DLD1 (cell line): ENCODE data around the gene PLEKHA3.
"Not testable (repeated sequence)": the region's sequence is repeated elsewhere in the genome, so short reads cannot be mapped to it uniquely, and the experiment has no call there.

ENCODE experiments used
- in situ Hi-C: cut with HindIII; loops from 2 replicates; pipeline ENCODE4 v1.10.0; 2017; ENCODE audit warnings: low sequenced_read_pairs

PLEKHA3 gene

DNA sequence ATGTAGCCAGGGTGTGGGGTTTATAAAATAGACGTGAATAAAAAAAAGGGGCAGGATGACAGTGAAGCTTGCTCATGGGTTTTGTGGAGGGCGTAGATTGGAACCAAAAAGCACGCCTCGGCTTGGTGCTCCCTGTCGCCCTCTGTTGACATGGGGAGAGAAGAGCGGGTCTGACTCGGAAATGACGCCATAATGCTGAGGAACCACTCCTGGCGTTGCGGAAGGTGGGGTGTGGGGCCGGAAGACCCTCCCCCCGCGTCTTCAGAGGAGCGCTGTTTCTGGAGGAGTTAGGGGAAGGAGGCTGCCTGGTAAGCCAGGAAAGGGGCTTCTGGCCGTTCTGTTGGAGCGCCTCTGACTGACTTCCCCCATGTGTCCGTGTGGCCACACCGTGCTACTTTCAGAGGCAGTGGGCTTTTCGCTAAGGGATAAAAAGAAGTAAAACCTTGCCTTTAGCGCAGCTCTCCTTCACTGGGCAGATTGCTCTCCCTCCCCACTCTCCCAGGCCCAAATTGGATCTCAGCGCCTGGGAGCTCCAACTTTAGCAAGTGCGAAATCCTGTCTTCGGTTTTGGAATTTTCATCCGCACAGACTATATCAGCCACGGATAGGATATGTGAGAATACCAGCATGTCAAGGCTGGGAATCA, 42.8 kb downstream of the PLEKHA3 start:
- in situ Hi-C loops: no loop called here

DNA sequence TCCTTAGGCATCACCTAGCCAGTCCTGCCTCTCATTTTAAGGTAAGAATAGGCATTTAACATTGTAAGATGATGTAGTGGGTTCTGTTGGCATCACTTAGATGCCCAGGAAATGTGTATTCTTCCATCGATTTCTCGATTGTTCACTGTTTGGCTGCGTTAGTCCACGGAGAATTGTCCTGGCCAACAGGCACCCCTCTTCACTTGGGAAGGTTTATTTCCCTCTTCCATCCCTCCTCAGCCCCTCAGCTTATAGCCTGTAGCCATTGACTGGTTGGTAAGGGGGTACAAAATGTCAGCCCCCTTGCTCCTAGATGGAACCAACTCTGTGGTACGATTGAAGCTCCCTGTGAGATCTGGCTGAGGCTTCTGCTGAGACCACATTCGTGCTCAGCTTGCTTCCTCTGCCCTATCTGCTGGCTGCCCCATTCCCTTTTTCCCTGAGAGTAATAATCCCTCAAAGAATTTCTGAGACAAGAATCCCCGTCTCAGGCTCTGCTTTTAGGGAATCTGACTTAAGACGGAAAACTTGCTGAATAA, 43.4 kb downstream of the PLEKHA3 start:
- in situ Hi-C loops: no loop called here

DNA sequence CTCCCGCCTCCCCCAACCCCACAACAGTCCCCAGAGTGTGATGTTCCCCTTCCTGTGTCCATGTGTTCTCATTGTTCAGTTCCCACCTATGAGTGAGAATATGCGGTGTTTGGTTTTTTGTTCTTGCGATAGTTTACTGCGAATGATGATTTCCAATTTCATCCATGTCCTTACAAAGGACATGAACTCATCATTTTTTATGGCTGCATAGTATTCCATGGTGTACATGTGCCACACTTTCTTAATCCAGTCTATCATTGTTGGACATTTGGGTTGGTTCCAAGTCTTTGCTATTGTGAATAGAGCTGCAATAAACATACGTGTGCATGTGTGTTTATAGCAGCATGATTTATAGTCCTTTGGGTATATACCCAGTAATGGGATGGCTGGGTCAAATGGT, 44.8 kb downstream of the PLEKHA3 start:
- in situ Hi-C loops: not testable (repeated sequence)

DNA sequence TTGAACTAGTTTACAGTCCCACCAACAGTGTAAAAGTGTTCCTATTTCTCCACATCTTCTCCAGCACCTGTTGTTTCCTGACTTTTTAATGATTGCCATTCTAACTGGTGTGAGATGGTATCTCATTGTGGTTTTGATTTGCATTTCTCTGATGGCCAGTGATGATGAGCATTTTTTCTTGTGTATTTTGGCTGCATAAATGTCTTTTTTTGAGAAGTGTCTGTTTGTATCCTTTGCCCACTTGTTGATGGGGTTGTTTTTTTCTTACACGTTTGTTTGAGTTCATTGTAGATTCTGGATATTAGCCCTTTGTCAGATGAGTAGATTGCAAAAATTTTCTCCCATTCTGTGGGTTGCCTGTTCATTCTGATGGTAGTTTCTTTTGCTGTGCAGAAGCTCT, 45.2 kb downstream of the PLEKHA3 start:
- in situ Hi-C loops: not testable (repeated sequence)

DNA sequence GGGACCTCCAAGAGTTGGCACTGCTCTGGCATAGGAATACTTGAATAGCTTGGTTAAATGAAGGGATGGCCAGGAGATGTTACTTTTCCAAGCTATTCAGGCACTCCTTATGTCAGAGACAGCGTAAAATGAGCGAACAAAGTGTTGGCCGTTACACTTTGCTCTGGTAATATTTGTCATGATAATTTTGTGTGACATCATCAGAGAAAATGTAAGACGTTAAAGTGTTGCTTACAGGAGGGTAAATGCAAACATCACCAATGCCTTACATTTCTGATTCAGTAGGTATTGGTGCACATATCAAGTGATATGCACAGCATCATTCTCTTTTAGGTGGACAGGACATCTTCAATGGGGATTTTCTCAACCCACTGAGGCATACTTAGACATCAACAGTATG, 46.0 kb downstream of the PLEKHA3 start:
- in situ Hi-C loops: no loop called here

DNA sequence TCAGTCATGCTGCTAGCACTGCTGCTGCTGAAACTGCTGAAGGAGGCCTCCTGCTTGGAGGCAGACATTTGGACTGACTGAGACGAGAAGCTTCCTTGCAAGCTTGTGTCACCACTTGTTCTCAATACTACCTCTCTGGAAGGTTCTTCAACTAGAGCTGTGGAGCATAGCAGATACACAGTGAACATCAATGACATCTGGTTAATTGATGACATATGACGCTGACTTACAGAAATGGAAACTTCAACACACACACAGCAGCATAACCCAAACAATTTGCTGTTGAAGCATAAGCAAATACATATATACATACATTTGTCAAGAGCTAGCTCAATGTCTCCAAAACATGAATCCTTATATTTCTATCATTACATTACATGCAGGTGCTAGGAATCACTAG, 47.3 kb downstream of the PLEKHA3 start:
- in situ Hi-C loops: no loop called here

DNA sequence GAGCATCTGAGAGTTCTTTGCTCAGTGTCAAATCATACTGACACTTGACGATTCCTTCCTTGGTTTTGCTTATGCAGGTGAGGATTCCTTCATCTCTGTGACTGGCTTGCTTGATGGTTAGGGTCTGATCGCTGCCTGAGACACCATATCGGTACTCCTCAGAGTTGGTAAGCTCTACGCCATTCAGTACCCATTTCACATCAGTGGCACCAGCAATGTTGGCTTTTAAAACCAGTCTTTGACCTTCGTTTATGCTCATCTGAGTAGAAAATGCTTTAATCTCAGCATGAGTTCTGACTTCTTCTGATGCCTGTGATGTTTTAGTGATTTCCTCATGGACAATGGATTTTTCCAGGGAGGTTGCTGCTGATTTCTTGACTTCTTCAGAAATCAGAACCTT, 48.4 kb downstream of the PLEKHA3 start:
- in situ Hi-C loops: no loop called here

DNA sequence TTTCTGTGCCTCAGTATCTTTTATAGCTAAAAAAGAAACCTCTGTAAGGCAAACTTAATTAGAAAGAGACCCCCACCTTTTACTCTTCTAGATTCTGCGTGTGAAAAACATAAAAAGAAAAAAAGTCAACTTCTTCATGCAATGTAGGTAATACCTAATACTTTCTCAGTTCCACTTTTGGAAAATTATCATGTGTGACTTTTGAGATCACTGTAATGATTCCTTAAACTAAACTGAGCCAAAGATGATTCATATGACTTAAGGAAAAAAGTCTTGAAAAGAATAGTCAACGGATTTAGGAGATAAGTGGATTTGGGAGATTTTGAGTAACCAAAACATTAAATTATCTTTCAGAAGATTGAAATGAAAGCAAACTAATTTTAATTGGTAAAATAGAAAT, 48.9 kb downstream of the PLEKHA3 start:
- in situ Hi-C loops: no loop called here

DNA sequence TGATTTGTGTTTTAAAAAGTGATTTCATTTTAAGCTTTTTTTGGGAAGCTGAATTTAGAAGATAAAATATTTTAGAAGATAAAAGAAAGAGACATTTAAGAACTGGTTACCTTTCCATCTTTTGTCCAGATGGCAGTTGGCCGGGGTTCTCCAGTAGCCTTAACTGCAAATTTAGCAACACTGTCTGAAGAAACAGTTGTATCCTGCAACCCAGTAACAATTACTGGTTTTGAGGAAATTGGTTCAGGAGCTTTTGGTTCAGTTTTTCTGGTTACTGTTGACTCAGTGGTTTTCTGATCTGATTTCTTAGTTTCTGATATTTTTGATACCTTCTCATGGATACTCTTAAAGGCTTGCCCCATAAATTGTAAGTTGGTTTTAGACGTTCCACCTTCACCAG, 49.9 kb downstream of the PLEKHA3 start:
- in situ Hi-C loops: no loop called here

DNA sequence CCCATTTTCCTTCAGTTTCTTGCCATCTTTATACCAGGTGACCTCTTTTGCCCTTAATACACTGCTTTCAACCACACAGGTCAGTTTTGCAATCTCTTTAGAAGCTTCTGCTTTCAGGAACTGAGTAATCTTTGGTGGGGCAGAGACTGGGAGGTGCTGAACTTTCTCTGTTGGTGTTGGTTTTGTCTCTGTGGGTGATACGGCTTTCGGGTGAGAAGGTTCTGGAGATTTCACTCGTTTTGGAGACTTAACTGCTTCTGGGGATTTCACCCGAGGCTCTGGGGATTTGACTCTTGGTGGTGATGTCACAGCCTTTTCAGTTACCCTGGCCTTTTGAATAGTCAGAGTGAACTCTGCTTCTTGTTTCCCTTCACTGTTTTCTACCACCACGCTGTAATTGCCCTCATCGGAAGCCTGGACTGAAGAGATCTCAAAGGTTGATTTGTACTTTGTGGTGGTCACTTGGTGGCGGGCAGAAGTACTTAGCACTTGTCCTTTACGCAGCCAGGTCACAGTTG, 50.4 kb downstream of the PLEKHA3 start:
- in situ Hi-C loops: no loop called here

DNA sequence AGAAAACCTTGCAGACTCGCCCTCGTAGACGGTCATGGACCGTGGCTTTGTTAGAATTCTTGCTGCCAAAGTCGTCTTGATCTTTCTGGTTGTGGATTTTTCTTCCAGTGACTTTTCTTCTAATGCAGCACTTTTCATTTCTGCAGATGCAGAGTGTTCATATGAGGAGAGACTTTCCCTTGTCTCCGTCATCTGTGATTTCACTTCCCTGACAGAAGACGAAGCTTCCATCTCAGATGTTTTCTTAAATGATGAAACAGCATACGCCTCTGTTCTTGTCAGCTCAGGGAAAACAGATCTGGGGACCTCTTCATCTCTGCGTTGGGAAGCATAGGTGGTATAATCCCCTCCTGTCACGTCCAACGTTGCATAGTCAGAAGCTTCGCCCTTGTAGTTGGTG, 50.9 kb downstream of the PLEKHA3 start:
- in situ Hi-C loops: no loop called here

DNA sequence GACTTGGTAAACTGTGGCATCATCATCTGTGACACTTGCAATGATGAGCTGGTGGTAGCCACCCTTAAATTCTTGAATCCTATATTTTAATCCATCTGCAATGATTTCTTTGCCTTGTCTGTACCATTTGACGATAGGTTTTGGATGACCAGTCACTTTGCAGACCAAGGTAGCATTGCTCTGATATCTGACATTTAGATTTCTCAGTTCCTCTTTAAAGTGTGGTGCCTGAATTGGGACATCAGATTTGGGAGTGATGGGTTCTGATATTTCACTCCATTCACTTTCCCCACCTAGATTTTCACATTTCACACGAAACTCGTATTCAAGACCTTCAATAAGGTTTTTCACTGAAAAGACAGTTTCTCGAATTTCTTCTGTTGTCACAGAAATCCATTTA, 55.8 kb downstream of the PLEKHA3 start:
- in situ Hi-C loops: no loop called here

DNA sequence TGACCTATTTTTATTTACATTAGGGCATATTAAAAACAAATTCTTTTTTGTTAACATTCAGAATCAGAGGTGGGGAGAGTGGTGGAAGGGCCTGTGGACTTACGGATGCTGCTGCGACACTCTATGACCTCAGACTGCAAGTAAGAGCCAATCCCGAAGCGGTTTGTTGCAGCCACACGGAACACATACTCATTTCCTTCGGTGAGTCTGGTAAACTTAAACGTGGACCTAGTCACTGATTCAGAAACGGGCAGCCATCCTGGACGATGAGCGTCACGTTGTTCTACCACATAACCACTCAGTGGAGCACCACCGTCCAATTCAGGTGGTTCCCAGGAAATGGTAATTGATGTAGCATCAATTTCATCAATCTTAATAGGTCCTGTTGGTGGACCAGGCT, 61.9 kb downstream of the PLEKHA3 start:
- in situ Hi-C loops: no loop called here

DNA sequence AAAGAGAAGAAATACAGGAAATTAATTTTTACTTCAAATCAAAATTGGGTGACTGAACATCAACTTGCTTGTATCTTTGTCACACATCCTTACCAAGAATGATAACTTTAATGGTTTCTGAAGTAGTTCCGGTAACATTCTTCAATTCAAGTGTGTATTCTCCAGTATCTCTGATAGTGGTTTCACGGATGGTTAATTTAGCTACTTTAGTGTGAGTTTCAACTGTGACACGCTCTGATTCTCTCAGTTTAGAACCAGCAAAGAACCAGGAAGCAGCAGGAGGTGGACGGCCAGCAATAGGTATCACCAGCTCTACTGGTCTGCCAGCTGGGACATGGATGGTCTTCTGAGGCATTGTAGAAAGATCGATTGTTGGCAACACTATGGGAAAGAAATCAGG, 62.3 kb downstream of the PLEKHA3 start:
- in situ Hi-C loops: no loop called here

DNA sequence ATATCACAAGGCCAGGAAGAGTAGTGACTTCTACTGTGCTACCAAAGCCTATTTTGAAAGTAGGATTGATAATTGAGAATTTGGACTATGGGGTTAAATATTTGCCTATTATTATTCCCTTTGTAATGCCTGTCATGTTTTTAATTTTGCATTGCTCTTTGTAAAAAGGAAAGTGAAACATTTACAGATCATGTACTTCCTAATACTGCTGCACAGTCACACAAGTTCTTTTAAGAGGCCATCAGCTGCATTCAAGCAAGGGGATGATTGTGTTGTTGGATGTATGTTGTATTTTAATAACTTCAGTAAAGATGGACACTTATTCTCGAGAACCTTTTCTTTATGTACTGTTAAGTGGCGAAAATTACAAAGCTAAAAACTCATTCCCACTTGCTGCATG, 70.1 kb downstream of the PLEKHA3 start:
- in situ Hi-C loops: no loop called here

DNA sequence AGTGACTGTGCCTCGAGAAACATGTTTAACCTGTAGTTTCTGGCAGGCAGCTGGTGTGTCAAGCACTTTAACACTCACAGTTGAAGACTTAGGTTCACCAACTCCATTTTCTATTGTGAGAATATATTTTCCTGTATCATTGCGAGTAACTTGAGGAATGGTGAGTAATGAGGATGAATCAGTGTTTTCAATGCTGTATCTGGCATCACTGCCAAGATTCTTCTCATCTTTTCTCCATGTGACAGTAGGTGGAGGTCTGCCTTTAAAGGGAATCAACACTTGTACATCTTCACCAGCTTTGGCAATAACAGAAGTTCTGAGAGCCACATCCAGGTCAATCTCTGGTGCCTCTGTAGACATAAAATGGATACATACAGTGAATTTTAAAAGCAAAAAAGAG, 72.8 kb downstream of the PLEKHA3 start:
- in situ Hi-C loops: no loop called here
